ENCODE results near the gene PCNX3. TPM values are rescaled to one million over a fixed set of nuclear protein-coding genes. Genes with fewer than 3 reads are reported as not detected.

PCNX3 gene
- total and polyA plus RNA-seq, 10 of the 15 experiments (the other 5 are each of a cell fraction or from before 2014, with no cell fraction given) = 0.03 to 46.6 (median 8.4) TPM

- Histone ChIP-seq H3K79me2 (ENCODE audit: control insufficient read depth, insufficient read depth, low read length) (peaks cover 30% of the 10 kb centered on the region), H3K4me2 (ENCODE audit: control insufficient read depth, insufficient read depth) (no peak overlapping the region), H3K27ac (ENCODE audit: control insufficient read depth, insufficient read depth) (no peak overlapping the region), H3K4me1 (ENCODE audit: control insufficient read depth, insufficient read depth, low read length) (peaks cover 22% of the 10 kb centered on the region), H3K36me3 (ENCODE audit: control insufficient read depth in 2 of 2, insufficient read depth in 2 of 2, low read length in 1 of 2) (peaks cover 12 to 24% of the 10 kb centered on the region in 2 experiments), H2AFZ (ENCODE audit: control insufficient read depth, low read depth, low read length) (no peak overlapping the region), H3K4me3 (no peak overlapping the region), H3K9me3 (replicated peaks; ENCODE audit: control insufficient read depth, insufficient read depth, low read length) (no peaks in the 10 kb centered on the region), H3K27me3 (replicated peaks in 1 of 2; ENCODE audit: control insufficient read depth in 2 of 2, insufficient read depth in 2 of 2, low read length in 1 of 2) (no peaks in the 10 kb centered on the region), H3K9ac (ENCODE audit: control insufficient read depth, insufficient read depth, low read length) (no peak overlapping the region), H4K20me1 (ENCODE audit: control insufficient read depth, insufficient read depth) (no peaks in the 10 kb centered on the region)
- intact Hi-C loops (cut with micrococcal nuclease; ENCODE audit: unreplicated experiment) (no loop called here), in situ Hi-C loops (cut with MboI) (no loop called here)
- RAD21 ChIA-PET (ENCODE audit: unreplicated experiment) = interaction anchor here (1.0 kb wide), 1 partner anchor 10 kb away, joined by 3 read pairs; no protein-coding TSS in a partner anchor
- SMC1A ChIA-PET (ENCODE audit: uncharacterized antibody, unreplicated experiment) = no interaction called here
- CTCF ChIA-PET = interaction anchor here (1.7 kb wide), 1 partner anchor 10 kb away, joined by 7 read pairs; no protein-coding TSS in a partner anchor
- TF ChIP-seq SIN3A (IDR thresholded peaks at IDR 0.05; ENCODE audit: low read depth, low read length) = no peak
- TF ChIP-seq SP1 (IDR thresholded peaks at IDR 0.05; ENCODE audit: low read depth, low read length) = no peak
- TF ChIP-seq EP300 (IDR thresholded peaks at IDR 0.05; ENCODE audit: borderline replicate concordance in 1 of 2, control insufficient read depth in 1 of 2, low read depth in 2 of 2, low read length in 2 of 2) = no peak
- no TSS peak for BruUV-seq (replicated peaks)
- POLR2A ChIA-PET = no interaction called here
- no peak for FAIRE-seq
- 88% methylated on average over 28 of the region's 28 CpGs for WGBS (ENCODE audit: insufficient coverage, insufficient replicate concordance, low lambda C conversion rate, missing lambda C conversion rate)
- no peak for DNase-seq (ENCODE audit: low read depth, low spot score)
- no peak for ATAC-seq
Observed at GRCh38 chr11:65636108-65637031, 20.8 kb downstream of the PCNX3 start.

- Histone ChIP-seq H3K27ac (ENCODE audit: control insufficient read depth, insufficient read depth) (peak overlapping the region; percentile 45), H3K4me3 (no peak overlapping the region), H3K4me2 (ENCODE audit: control insufficient read depth, insufficient read depth) (no peak overlapping the region), H3K4me1 (ENCODE audit: control insufficient read depth, insufficient read depth, low read length) (peaks cover 30% of the 10 kb centered on the region), H3K36me3 (ENCODE audit: control insufficient read depth in 2 of 2, insufficient read depth in 2 of 2, low read length in 1 of 2) (peaks cover 12 to 24% of the 10 kb centered on the region in 2 experiments), H2AFZ (ENCODE audit: control insufficient read depth, low read depth, low read length) (no peak overlapping the region), H3K79me2 (ENCODE audit: control insufficient read depth, insufficient read depth, low read length) (peaks cover 37% of the 10 kb centered on the region), H4K20me1 (ENCODE audit: control insufficient read depth, insufficient read depth) (no peaks in the 10 kb centered on the region), H3K9me3 (replicated peaks; ENCODE audit: control insufficient read depth, insufficient read depth, low read length) (no peaks in the 10 kb centered on the region), H3K9ac (ENCODE audit: control insufficient read depth, insufficient read depth, low read length) (no peak overlapping the region), H3K27me3 (replicated peaks in 1 of 2; ENCODE audit: control insufficient read depth in 2 of 2, insufficient read depth in 2 of 2, low read length in 1 of 2) (no peaks in the 10 kb centered on the region)
- ChIA-PET CTCF (interaction anchor here (1.1 to 2.9 kb wide), 6 partner anchors 11 to 69 kb away, joined by 3 to 14 read pairs (median 10); partner anchors contain the start of gene RELA), RAD21 (ENCODE audit: unreplicated experiment) (interaction anchor here (1.4 to 2.9 kb wide), 8 partner anchors 11 to 150 kb away, joined by 4 to 23 read pairs (median 10); partner anchors contain the start of genes OVOL1, PCNX3 and RELA), POLR2A (interaction anchor here (0.6 to 7.6 kb wide), 14 partner anchors 9 to 254 kb away, joined by 3 to 100 read pairs (median 11); partner anchors contain the start of genes CCDC85B, PCNX3, RELA and RNASEH2C), SMC1A (ENCODE audit: uncharacterized antibody, unreplicated experiment) (interaction anchor here (2.3 kb wide), 1 partner anchor 22 kb away, joined by 13 read pairs; the partner anchor contains the start of gene PCNX3)
- no TSS peak for BruUV-seq (replicated peaks)
- in situ Hi-C loops (cut with MboI) = no loop called here
- intact Hi-C loops (cut with micrococcal nuclease; ENCODE audit: unreplicated experiment) = no loop called here
- ATAC-seq = no peak
- no peak for DNase-seq (ENCODE audit: low read depth, low spot score)
- no peak for FAIRE-seq
- 79% methylated on average over 2 of the region's 3 CpGs for WGBS (ENCODE audit: insufficient coverage, insufficient replicate concordance, low lambda C conversion rate, missing lambda C conversion rate)
- TF ChIP-seq TCF12 (IDR thresholded peaks at IDR 0.05; ENCODE audit: low read depth, low read length) (no peak), NR2F1 (conservative IDR thresholded peaks at IDR 0.05) (peak; percentile 76)
Observed at GRCh38 chr11:65637032-65637557, 21.5 kb downstream of the PCNX3 start.
